DND-41 (cell line): Measurements from ENCODE around the gene YJEFN3.

Experiments
- ATAC-seq: fragments of 200-7000 bp; cut with Tn5 transposase; 3 replicates; pipeline ENCODE4 v1.9.1; 2021; ENCODE audit warnings: low read depth; ENCODE audit not compliant: insufficient read depth
- DNase-seq: peaks from one replicate; pipeline ENCODE4 v3.0.0-alpha.2; 2020
- H2AFZ ChIP-seq: 2 replicates; pipeline ENCODE4 v1.6.0; 2012; ENCODE audit warnings: low read depth, low read length
- H3K27ac ChIP-seq: 2 replicates; pipeline ENCODE4 v1.5.1; 2012; ENCODE audit warnings: low read length, inconsistent platforms
- H3K27me3 ChIP-seq: fragments of 200-600 bp; sonication (generic); 2 replicates; pipeline ENCODE4 v1.6.0; 2012; ENCODE audit warnings: low read length, mild to moderate bottlenecking, inconsistent platforms; ENCODE audit not compliant: insufficient read depth, poor library complexity
- H3K36me3 ChIP-seq: 2 replicates; pipeline ENCODE4 v1.5.1; 2012; ENCODE audit warnings: low read length, inconsistent platforms; ENCODE audit not compliant: insufficient read depth
- H3K4me1 ChIP-seq: 2 replicates; pipeline ENCODE4 v1.5.1; 2012; ENCODE audit warnings: mild to moderate bottlenecking, low read length; ENCODE audit not compliant: insufficient read depth
- H3K4me2 ChIP-seq: 2 replicates; pipeline ENCODE4 v1.6.0; 2012; ENCODE audit warnings: mild to moderate bottlenecking, moderate library complexity, low read length, inconsistent platforms; ENCODE audit not compliant: insufficient read depth
- H3K4me3 ChIP-seq, 2 experiments: fragments of 200-600 bp in 1 of 2; shearing (Covaris generic) in 1 of 2; 2 replicates each; pipeline ENCODE4 v1.5.1; 2012 to 2016; ENCODE audit warnings: inconsistent platforms in 2 of 2, low read length in 2 of 2, mild to moderate bottlenecking in 2 of 2, low read depth in 1 of 2, moderate library complexity in 1 of 2
- H3K79me2 ChIP-seq: 2 replicates; pipeline ENCODE4 v1.6.0; 2012; ENCODE audit warnings: low read length, inconsistent platforms; ENCODE audit not compliant: insufficient read depth
- H3K9ac ChIP-seq: 2 replicates; pipeline ENCODE4 v1.6.0; 2012; ENCODE audit warnings: low read depth, mild to moderate bottlenecking, inconsistent platforms, low read length, moderate library complexity
- H3K9me3 ChIP-seq: 2 replicates; pipeline ENCODE4 v1.5.1; 2012; ENCODE audit warnings: low read length, moderate library complexity, mild to moderate bottlenecking, inconsistent platforms; ENCODE audit not compliant: insufficient read depth, severe bottlenecking
- H4K20me1 ChIP-seq: 2 replicates; pipeline ENCODE4 v1.6.0; 2012; ENCODE audit warnings: low read length; ENCODE audit not compliant: insufficient read depth
- CTCF ChIP-seq: IDR thresholded peaks from 2 replicates; pipeline ENCODE4 v1.5.1; 2012; ENCODE audit warnings: borderline replicate concordance, low read length, moderate library complexity, mild to moderate bottlenecking; ENCODE audit not compliant: poor library complexity, severe bottlenecking; ENCODE audit errors: extremely low read depth
- EZH2 ChIP-seq: IDR thresholded peaks from 3 replicates; pipeline ENCODE4 v1.6.1; 2012; ENCODE audit warnings: borderline replicate concordance, low read depth, mild to moderate bottlenecking, moderate library complexity, low read length, inconsistent platforms; ENCODE audit not compliant: severe bottlenecking

The YJEFN3 gene

GRCh38 chr19:19539698-19540063 is 11.0 kb downstream of the YJEFN3 start:
- H3K27me3 ChIP-seq: no peaks in the 10 kb centered on the region
- no peak for ATAC-seq
- no peaks in the 10 kb centered on the region for H3K79me2 ChIP-seq
- H3K4me1 ChIP-seq: no peaks in the 10 kb centered on the region
- H2AFZ ChIP-seq: no peak overlapping the region
- no peak overlapping the region for H3K27ac ChIP-seq
- H3K4me2 ChIP-seq: no peak overlapping the region
- no peak for DNase-seq
- H3K9ac ChIP-seq: no peak overlapping the region
- H3K9me3 ChIP-seq: no peaks in the 10 kb centered on the region
- no peaks in the 10 kb centered on the region for H4K20me1 ChIP-seq
- TF ChIP-seq EZH2 (no peak), CTCF (no peak)
- no peaks in the 10 kb centered on the region for H3K36me3 ChIP-seq
- H3K4me3 ChIP-seq: no peak overlapping the region

- DNase-seq: no peak
- H3K27ac ChIP-seq: no peak overlapping the region
- H3K27me3 ChIP-seq: no peaks in the 10 kb centered on the region
- H2AFZ ChIP-seq: no peak overlapping the region
- H3K4me2 ChIP-seq: no peak overlapping the region
- H4K20me1 ChIP-seq: no peaks in the 10 kb centered on the region
- no peak overlapping the region for H3K4me3 ChIP-seq
- H3K36me3 ChIP-seq: no peaks in the 10 kb centered on the region
- H3K4me1 ChIP-seq: no peaks in the 10 kb centered on the region
- TF ChIP-seq EZH2 (no peak), CTCF (no peak)
- no peaks in the 10 kb centered on the region for H3K79me2 ChIP-seq
- no peaks in the 10 kb centered on the region for H3K9me3 ChIP-seq
- no peak for ATAC-seq
- no peak overlapping the region for H3K9ac ChIP-seq
Measured at GRCh38 chr19:19540064-19540714, 11.5 kb downstream of the YJEFN3 start.

GRCh38 chr19:19540715-19541515 is 12.2 kb downstream of the YJEFN3 start:
- Histone ChIP-seq H2AFZ (no peak overlapping the region), H3K4me3 (no peak overlapping the region), H4K20me1 (no peaks in the 10 kb centered on the region), H3K27me3 (no peaks in the 10 kb centered on the region), H3K4me1 (no peaks in the 10 kb centered on the region), H3K4me2 (no peak overlapping the region), H3K36me3 (no peaks in the 10 kb centered on the region), H3K27ac (no peak overlapping the region), H3K9me3 (no peaks in the 10 kb centered on the region), H3K79me2 (no peaks in the 10 kb centered on the region), H3K9ac (no peak overlapping the region)
- TF ChIP-seq EZH2: no peak
- no peak for TF ChIP-seq CTCF
- DNase-seq (peak; percentile 50), ATAC-seq (peak; percentile 67)
